ENCODE data around the gene NTPCR. TPM values are rescaled to one million over a fixed set of nuclear protein-coding genes. Genes with fewer than 3 reads are reported as not detected.

NTPCR gene
- total RNA-seq, 1 experiment from 2014 or later: 34.2 TPM

DNA sequence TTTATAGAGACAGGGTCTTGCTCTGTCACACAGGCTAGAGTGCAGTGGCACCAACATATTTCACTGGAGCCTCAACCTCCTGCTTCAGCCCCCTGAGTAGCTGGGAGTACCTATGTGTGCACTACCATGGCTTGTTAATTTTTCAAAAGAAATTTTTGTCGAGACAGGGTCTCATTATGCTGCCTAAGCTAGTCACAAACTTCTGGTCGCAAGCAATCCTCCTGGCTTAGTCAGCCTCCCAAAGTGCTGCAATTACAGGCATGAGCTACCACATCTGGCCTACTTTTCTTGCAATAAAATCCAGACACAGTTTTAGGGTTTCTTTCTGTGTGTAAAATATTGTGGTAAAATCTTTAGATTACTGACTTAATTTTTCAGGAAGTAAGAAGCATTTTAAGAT, 27.9 kb upstream of the NTPCR start:
- Histone ChIP-seq H3K9ac (ENCODE audit: low read length) (no peak overlapping the region), H3K4me1 (ENCODE audit: control insufficient read depth in 1 of 2, insufficient read depth in 2 of 2, low read length in 2 of 2) (no peaks in the 10 kb centered on the region), H3K4me2 (ENCODE audit: low read length) (no peak overlapping the region), H3K79me2 (ENCODE audit: insufficient read depth, low read length) (no peaks in the 10 kb centered on the region), H2AFZ (ENCODE audit: low read depth, low read length, poor library complexity, severe bottlenecking) (no peak overlapping the region), H3K9me3 (ENCODE audit: control insufficient read depth in 1 of 2, insufficient read depth in 1 of 2, low read depth in 1 of 2, low read length in 2 of 2) (no peaks in the 10 kb centered on the region), H3K4me3 (replicated peaks in 1 of 2; ENCODE audit: low read depth in 1 of 2, low read length in 2 of 2) (no peak overlapping the region), H3K9me2 (ENCODE audit: insufficient read depth) (no peaks in the 10 kb centered on the region), H4K20me1 (ENCODE audit: insufficient read depth) (no peaks in the 10 kb centered on the region), H3K27ac (ENCODE audit: low read depth, low read length) (no peak overlapping the region), H3K27me3 (ENCODE audit: insufficient read depth, low read length) (no peaks in the 10 kb centered on the region), H3K36me3 (ENCODE audit: control insufficient read depth in 1 of 2, insufficient read depth in 2 of 2, low read length in 2 of 2) (no peaks in the 10 kb centered on the region)
- ChIA-PET POLR2A (no interaction called here), RAD21 (ENCODE audit: low non-redundant PET in 1 of 2, low total read pairs in 2 of 2, uncharacterized antibody in 2 of 2, unreplicated experiment in 2 of 2) (no interaction called here), CTCF (no interaction called here)
- BruUV-seq (replicated peaks): no TSS peak
- ATAC-seq: no peak
- intact Hi-C loops (cut with micrococcal nuclease): no loop called here
- TF ChIP-seq POLR2A (IDR thresholded peaks at IDR 0.05; ENCODE audit: borderline replicate concordance, extremely low read depth, insufficient read depth, insufficient read length) (no peak), SRF (IDR thresholded peaks at IDR 0.05; ENCODE audit: low read depth) (no peak), SP1 (IDR thresholded peaks at IDR 0.05; ENCODE audit: low read depth) (no peak), ZFX (IDR thresholded peaks at IDR 0.05) (no peak), JUND (IDR thresholded peaks at IDR 0.05) (no peak), ELF1 (IDR thresholded peaks at IDR 0.05; ENCODE audit: borderline replicate concordance, low read depth) (no peak), RAD21 (IDR thresholded peaks at IDR 0.05; ENCODE audit: low read depth) (no peak), ZNF274 (IDR thresholded peaks at IDR 0.05; ENCODE audit: low read depth, low read length) (no peak), ATF3 (IDR thresholded peaks at IDR 0.05) (no peak), EGR1 (IDR thresholded peaks at IDR 0.05; ENCODE audit: low read depth) (no peak), EZH2 (IDR thresholded peaks at IDR 0.05) (no peak), EZH2phosphoT487 (IDR thresholded peaks at IDR 0.05; ENCODE audit: borderline replicate concordance) (no peak), CEBPB (IDR thresholded peaks at IDR 0.05; ENCODE audit: low read depth) (no peak), TCF7L2 (IDR thresholded peaks at IDR 0.05; ENCODE audit: borderline replicate concordance, extremely low read depth, insufficient read depth, insufficient read length) (no peak), FOSL1 (IDR thresholded peaks at IDR 0.05; ENCODE audit: low read depth) (no peak)
- TF ChIP-seq, protein P1, sequence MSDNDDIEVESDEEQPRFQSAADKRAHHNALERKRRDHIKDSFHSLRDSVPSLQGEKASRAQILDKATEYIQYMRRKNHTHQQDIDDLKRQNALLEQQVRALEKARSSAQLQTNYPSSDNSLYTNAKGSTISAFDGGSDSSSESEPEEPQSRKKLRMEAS (IDR thresholded peaks at IDR 0.05): no peak
- TF ChIP-seq, protein P2, sequence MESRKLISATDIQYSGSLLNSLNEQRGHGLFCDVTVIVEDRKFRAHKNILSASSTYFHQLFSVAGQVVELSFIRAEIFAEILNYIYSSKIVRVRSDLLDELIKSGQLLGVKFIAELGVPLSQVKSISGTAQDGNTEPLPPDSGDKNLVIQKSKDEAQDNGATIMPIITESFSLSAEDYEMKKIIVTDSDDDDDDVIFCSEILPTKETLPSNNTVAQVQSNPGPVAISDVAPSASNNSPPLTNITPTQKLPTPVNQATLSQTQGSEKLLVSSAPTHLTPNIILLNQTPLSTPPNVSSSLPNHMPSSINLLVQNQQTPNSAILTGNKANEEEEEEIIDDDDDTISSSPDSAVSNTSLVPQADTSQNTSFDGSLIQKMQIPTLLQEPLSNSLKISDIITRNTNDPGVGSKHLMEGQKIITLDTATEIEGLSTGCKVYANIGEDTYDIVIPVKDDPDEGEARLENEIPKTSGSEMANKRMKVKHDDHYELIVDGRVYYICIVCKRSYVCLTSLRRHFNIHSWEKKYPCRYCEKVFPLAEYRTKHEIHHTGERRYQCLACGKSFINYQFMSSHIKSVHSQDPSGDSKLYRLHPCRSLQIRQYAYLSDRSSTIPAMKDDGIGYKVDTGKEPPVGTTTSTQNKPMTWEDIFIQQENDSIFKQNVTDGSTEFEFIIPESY (IDR thresholded peaks at IDR 0.05; ENCODE audit: extremely low read depth, insufficient replicate concordance, low read length): no peak
- DNase-seq (ENCODE audit: low read depth, low spot score): no peak

Measured in HCT116 (cell line).